GM10248 (cell line): ENCODE data around the gene FTH1.

Experiments used
- CTCF ChIA-PET: fragments of 300-600 bp; sonication (Branson Sonifier 250); formaldehyde crosslinking; extraction: SDS; loops from one replicate; lab custom pipeline; 2021; ENCODE audit warnings: antibody characterized with exemption; lab: Yijun Ruan, JAX
- POLR2A ChIA-PET: fragments of 350-650 bp; sonication (Branson Sonifier 250); formaldehyde crosslinking; extraction: SDS; loops from one replicate; lab custom pipeline; 2020; ENCODE audit warnings: antibody characterized with exemption; lab: Yijun Ruan, JAX
- DNase-seq: peaks from one replicate; pipeline ENCODE4 v3.0.0; 2012; ENCODE audit errors: extremely low spot score
- TF ChIP-seq, protein P1 (sequence below): IDR thresholded peaks from 2 replicates; pipeline ENCODE4 v1.5.1; 2012; ENCODE audit warnings: mild to moderate bottlenecking, low read depth; ENCODE audit errors: extremely low read depth, missing control alignments, control extremely low read depth

FTH1 gene

DNA sequence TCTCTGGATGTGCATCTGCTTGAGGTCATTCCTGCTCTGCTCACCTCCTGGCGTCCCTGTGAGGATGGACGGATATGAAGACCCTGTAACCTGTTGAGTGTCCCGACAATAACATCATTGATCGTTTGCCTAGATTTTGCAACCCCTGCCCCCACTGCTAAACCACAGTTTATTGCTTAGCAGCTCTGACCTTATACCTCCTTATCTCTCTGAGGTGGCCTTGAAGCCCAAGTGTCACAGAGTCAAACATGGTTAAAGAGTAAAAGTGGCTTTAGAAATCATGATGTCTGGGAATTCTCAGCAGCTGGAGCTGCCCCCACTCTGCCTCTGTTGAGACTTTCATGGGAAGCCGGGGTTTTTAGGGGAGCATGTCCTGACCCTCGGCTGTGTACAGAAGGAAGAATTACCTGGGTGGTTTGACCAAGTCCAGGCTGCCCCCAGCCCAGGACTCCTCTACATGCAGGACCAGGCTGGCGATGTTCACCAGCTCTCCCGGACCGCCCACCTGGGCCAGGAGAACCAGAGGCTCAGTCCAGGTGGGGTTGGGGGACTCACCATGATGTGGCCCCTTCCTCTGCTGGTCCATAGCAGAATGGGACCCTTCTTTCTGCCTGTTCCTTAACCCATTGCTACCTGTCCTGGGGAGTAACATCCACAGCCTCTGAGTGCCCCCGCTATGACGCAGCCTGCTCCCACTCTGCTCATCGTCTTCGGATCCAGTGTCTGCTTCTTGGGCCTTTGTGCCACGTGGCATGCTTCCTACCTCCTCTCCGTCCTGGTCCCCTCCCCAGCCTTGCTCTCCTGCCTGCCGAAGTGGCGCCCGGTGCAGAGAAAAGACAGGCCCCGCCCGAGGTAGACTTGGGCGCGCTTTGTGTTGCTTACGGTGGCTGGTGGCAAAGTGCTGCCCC is 33.4 kb upstream of the FTH1 start:
- ChIA-PET CTCF (interaction anchor here (1.4 to 1.5 kb wide), 2 partner anchors 18 to 19 kb away, joined by 3 read pairs; no protein-coding TSS in a partner anchor), POLR2A (interaction anchor here (0.9 kb wide), 1 partner anchor 33 kb away, joined by 4 read pairs; no protein-coding TSS in a partner anchor)

DNA sequence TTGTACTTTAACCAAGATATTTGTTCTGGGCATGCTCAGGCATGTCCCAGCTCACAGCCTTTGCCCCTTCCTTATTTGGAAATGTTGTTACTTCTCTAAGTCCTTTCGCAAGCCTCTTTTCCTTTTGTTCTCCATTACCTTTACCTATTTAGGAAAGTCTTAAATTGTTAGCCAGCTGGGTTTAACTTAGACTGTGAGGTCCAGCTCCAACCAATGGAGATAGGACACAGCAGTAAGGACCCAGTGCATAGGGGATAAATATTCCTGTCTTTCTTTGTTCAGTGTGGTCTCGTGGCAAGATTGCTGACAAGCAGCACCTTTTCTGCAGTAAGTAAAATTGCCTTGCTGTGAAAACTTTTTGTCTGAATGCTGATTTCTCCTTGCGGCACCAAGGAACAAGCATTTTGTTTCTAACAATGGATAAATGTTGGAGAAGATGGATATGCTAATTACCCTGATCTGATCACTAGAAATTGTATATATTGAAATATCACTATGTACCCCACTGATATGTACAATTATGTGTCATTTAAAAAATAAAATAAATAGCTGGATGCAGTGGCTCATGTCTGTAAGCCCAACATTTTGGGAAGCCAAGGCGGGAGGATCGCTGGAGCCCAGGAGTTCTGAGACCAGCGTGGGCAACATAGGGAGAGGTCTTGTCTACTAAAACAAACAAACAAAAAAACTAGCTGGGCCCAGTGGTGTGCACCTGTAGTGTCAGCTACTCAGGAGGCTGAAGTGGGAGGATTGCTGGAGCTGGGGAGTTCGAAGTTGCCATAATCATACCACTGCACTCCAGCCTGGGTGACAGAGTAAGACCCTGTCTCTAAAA is 31.9 kb upstream of the FTH1 start:
- ChIA-PET CTCF (interaction anchor here (0.7 to 1.5 kb wide), 3 partner anchors 12 to 101 kb away, joined by 3 read pairs; no protein-coding TSS in a partner anchor), POLR2A (no interaction called here)
- TF ChIP-seq, protein P1, sequence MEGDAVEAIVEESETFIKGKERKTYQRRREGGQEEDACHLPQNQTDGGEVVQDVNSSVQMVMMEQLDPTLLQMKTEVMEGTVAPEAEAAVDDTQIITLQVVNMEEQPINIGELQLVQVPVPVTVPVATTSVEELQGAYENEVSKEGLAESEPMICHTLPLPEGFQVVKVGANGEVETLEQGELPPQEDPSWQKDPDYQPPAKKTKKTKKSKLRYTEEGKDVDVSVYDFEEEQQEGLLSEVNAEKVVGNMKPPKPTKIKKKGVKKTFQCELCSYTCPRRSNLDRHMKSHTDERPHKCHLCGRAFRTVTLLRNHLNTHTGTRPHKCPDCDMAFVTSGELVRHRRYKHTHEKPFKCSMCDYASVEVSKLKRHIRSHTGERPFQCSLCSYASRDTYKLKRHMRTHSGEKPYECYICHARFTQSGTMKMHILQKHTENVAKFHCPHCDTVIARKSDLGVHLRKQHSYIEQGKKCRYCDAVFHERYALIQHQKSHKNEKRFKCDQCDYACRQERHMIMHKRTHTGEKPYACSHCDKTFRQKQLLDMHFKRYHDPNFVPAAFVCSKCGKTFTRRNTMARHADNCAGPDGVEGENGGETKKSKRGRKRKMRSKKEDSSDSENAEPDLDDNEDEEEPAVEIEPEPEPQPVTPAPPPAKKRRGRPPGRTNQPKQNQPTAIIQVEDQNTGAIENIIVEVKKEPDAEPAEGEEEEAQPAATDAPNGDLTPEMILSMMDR = no peak
- DNase-seq = no peak

More for the DNA sequence above, 33.4 kb upstream of the FTH1 start:
- no peak for DNase-seq
- TF ChIP-seq, protein P1 = no peak

DNA sequence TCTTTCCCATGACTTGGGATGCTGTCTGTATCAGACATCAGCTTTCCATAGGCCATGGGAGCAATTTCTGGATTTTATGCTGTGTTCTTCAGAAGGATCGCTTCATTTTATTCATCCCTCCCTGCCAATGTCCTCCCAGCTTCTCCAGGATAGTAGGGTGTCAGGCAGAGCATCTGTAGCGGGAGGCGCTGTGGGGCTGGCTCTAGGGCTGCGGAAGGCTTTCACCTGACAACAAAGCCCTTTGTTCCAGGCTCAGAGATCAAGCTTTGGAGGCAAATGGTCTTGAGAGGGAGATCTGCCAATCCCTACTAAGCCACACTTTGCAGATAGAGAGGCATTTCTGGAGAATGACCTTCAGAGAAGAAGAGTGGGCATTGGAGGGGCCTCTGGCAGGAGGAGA is 29.5 kb upstream of the FTH1 start:
- CTCF ChIA-PET = interaction anchor here (0.8 kb wide), 1 partner anchor 10 kb away, joined by 3 read pairs; no protein-coding TSS in a partner anchor
- TF ChIP-seq, protein P1 = no peak
- POLR2A ChIA-PET = no interaction called here
- DNase-seq = no peak

DNA sequence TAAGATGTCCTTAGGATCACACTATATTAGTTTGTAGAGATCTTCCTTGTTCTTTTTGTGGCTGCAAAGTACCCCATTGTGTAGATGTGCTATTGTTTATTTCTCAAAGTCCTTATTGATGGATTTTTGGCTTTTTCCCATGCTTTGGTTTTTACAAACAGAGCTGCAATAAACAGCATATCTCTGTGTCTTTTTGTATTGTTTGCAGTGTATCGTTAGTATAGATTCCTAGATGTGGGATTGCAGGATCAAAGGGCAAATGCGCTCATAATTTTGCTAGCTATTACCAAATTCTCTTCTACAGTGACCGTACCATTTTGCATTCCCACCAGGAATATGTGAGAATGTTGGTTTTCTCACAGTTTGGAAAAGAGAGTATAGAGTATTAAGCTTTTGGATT is 27.5 kb upstream of the FTH1 start:
- CTCF ChIA-PET = interaction anchor here (1.2 to 3.0 kb wide), 8 partner anchors 9 to 114 kb away, joined by 4 to 7 read pairs (median 4); no protein-coding TSS in a partner anchor
- TF ChIP-seq, protein P1 = no peak
- no peak for DNase-seq
- POLR2A ChIA-PET = no interaction called here

DNA sequence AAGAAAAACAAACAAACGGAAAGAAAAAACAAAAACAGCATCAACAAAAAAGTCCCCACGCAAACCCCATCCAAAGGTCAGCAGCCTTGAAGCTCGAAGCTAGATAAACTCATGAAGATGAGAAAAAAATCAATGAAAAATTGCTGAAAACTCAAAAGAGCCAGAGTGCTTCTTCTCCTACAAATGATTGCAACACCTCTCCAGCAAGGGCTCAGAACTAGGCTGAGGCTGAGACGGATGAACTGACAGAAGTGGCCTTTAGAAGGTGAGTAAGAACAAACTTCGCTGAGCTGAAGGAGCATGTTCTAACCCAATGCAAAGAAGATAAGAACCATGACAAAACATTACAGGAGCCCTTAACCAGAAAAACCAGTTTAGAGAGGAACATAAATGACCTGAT is 18.4 kb upstream of the FTH1 start:
- DNase-seq = no peak
- POLR2A ChIA-PET = no interaction called here
- TF ChIP-seq, protein P1 = no peak
- CTCF ChIA-PET = interaction anchor here (1.4 to 4.0 kb wide), 4 partner anchors 10 to 96 kb away, joined by 3 to 16 read pairs (median 9); no protein-coding TSS in a partner anchor

DNA sequence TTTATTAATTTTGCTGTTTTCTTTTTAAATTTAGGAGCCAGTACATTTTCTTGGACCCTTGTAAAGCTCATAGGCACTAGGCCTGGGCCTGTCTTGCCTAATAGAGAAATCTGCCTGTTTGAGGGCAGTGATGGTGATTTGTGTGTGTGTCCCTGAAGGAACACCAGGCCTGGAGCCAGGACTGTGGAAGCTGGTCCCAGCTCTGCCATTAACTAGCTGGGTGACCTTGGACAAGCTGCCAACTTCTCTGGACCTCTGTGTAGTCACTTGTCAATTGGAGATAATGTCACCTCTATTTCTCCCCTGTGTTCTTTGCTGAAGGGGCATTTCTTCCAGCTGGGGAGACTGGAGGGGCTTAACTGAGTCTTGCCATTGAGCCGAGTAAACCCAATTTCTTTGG is 16.0 kb upstream of the FTH1 start:
- POLR2A ChIA-PET = interaction anchor here (1.2 kb wide), 1 partner anchor 16 kb away, joined by 4 read pairs; the partner anchor contains the start of gene FTH1
- TF ChIP-seq, protein P1 = no peak
- CTCF ChIA-PET = interaction anchor here (0.9 to 2.5 kb wide), 5 partner anchors 11 to 537 kb away, joined by 4 to 8 read pairs (median 4); no protein-coding TSS in a partner anchor
- no peak for DNase-seq
